HepG2 (cell line): ENCODE results near the gene OBP2B. TPM values are rescaled to one million over a fixed set of nuclear protein-coding genes. Genes with fewer than 3 reads are reported as not detected.

Experiments
- ARNT ChIP-seq: fragments of 450-650 bp; IDR thresholded peaks from 2 replicates; pipeline ENCODE4 v1.6.1; 2017
- FLYWCH1 ChIP-seq: sonication (generic); formaldehyde crosslinking; IDR thresholded peaks from 2 replicates; pipeline ENCODE4 v1.8.1; 2023; ENCODE audit warnings: mild to moderate bottlenecking, missing genetic modification reagents
- GATAD1 ChIP-seq: IDR thresholded peaks from 2 replicates; pipeline ENCODE4 v1.6.1; 2016; ENCODE audit warnings: missing genetic modification reagents, missing compliant biosample characterization
- GATAD2A ChIP-seq: IDR thresholded peaks from 2 replicates; pipeline ENCODE4 v1.6.1; 2016
- HNF1B ChIP-seq: sonication (generic); formaldehyde crosslinking; IDR thresholded peaks from 2 replicates; pipeline ENCODE4 v1.5.1; 2020; ENCODE audit warnings: mild to moderate bottlenecking, moderate library complexity, missing genetic modification reagents
- MLX ChIP-seq: IDR thresholded peaks from 2 replicates; pipeline ENCODE4 v1.6.1; 2016
- MZF1 ChIP-seq: sonication (generic); formaldehyde crosslinking; IDR thresholded peaks from 2 replicates; pipeline ENCODE4 v1.8.1; 2023; ENCODE audit warnings: mild to moderate bottlenecking, missing genetic modification reagents, borderline replicate concordance
- POGK ChIP-seq: sonication (generic); formaldehyde crosslinking; conservative IDR thresholded peaks from 2 replicates; pipeline ENCODE4 v1.8.0; 2022; ENCODE audit warnings: mild to moderate bottlenecking, moderate library complexity, missing genetic modification reagents
- REXO4 ChIP-seq: sonication (generic); formaldehyde crosslinking; IDR thresholded peaks from 2 replicates; pipeline ENCODE4 v1.8.0; 2022; ENCODE audit warnings: missing genetic modification reagents, mild to moderate bottlenecking, borderline replicate concordance
- TEAD3 ChIP-seq: optimal IDR thresholded peaks from 2 replicates; pipeline ENCODE3; 2016; ENCODE audit warnings: borderline replicate concordance
- ZBTB25 ChIP-seq: IDR thresholded peaks from 2 replicates; pipeline ENCODE4 v1.6.1; 2018; ENCODE audit warnings: missing genetic modification reagents
- ZMYM4 ChIP-seq: sonication (generic); formaldehyde crosslinking; IDR thresholded peaks from 2 replicates; pipeline ENCODE4 v1.8.1; 2023; ENCODE audit warnings: mild to moderate bottlenecking, missing genetic modification reagents
- ZNF143 ChIP-seq: sonication (generic); formaldehyde crosslinking; IDR thresholded peaks from 2 replicates; pipeline ENCODE4 v1.4.0; 2020; ENCODE audit warnings: missing genetic modification reagents
- ZNF414 ChIP-seq: sonication (generic); formaldehyde crosslinking; IDR thresholded peaks from 2 replicates; pipeline ENCODE4 v1.5.0; 2020; ENCODE audit warnings: missing genetic modification reagents
- ZNF773 ChIP-seq: sonication (generic); formaldehyde crosslinking; IDR thresholded peaks from 2 replicates; pipeline ENCODE4 v1.4.0; 2020; ENCODE audit warnings: missing genetic modification reagents, borderline replicate concordance
- ZNF800 ChIP-seq: sonication (generic); formaldehyde crosslinking; IDR thresholded peaks from 2 replicates; pipeline ENCODE4 v1.4.0; 2020; ENCODE audit warnings: missing genetic modification reagents
- ZSCAN31 ChIP-seq: sonication (generic); formaldehyde crosslinking; IDR thresholded peaks from 2 replicates; pipeline ENCODE4 v1.5.0; 2020; ENCODE audit warnings: low read depth, mild to moderate bottlenecking, missing genetic modification reagents
- ZXDC ChIP-seq: sonication (generic); formaldehyde crosslinking; IDR thresholded peaks from 2 replicates; pipeline ENCODE4 v1.5.0; 2020; ENCODE audit warnings: mild to moderate bottlenecking, missing genetic modification reagents
- polyA plus RNA-seq, 8 experiments: library from polyadenylated mRNA; depleted of rRNA in 3 of 8; stranded (reverse) in 7 of 8; unstranded in 1 of 8; fragments of >200 nt; fragmentation: Illumina TruSeq in 4 of 8; extraction: Trizol in 4 of 8; gene quantifications; 2 replicates each; pipeline versions ENCODE4 v1.2.1 to v1.2.3, GENCODE V29; 2011 to 2016; ENCODE audit warnings: low read depth in 4 of 8, missing spikeins in 1 of 8, mixed read lengths in 1 of 8; ENCODE audit not compliant: insufficient read depth in 1 of 8
- total RNA-seq, 5 experiments: library from RNA; depleted of rRNA; stranded (reverse); fragments of >200 nt; fragmentation: Illumina TruSeq; extraction: Trizol; gene quantifications; 2 replicates each; pipeline ENCODE4 v1.2.3, GENCODE V29; 2016; ENCODE audit warnings: low read depth in 1 of 5
- TF ChIP-seq, protein P1 (sequence below): sonication (generic); formaldehyde crosslinking; IDR thresholded peaks from 2 replicates; pipeline ENCODE4 v1.4.0; 2020; ENCODE audit warnings: mild to moderate bottlenecking, missing genetic modification reagents

OBP2B gene
- total and polyA plus RNA-seq, 2 of the 13 experiments (the other 11 are each of a cell fraction or from before 2014, with no cell fraction given), result not detected

DNA sequence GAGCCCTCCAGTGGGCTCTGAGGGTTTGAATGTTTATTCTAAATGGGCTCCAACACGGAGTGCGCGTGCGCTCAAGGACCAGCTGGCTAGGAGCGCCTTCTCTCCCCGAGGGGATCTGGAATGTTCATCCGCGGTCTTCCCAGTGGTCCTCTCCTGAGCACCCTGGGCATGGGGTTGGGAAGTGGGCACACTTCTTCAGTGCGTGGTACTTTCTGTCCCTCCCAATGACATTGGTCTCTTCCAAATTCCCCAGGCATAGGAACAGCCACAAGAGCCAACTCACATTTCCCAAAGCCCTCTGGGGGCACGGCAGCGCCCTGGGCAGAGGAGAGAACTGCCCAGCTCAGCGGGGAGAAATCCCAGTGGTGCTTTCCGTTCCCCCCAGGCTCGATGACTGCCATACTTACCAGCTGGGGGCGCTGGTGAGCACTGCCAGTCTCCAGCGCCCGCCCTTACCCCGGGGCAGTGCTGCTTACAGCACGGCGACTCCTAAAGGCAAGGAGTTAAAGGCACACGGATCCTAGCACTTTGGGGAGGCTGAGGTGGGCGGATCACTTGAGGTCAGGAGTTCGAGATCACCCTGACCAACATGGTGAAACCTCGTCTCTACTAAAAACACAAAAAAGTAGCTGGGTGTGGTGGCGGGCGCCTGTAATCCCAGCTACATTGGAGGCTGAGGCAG lies 29.9 kb upstream of the OBP2B start (continued):
- TF ChIP-seq ZXDC (CRISPR knock-in tag) (no peak), ZNF143 (CRISPR knock-in tag) (no peak), POGK (0 out of 2 replicates have a peak, but pooled peaks have one; percentile 44), ZMYM4 (CRISPR knock-in tag) (no peak), GATAD1 (no peak), ARNT (no peak), ZNF800 (CRISPR knock-in tag) (no peak), ZBTB25 (CRISPR knock-in tag) (no peak), GATAD2A (CRISPR knock-in tag) (0 out of 2 replicates have a peak, but pooled peaks have one; percentile 12), ZNF773 (no peak), TEAD3 (CRISPR knock-in tag) (peak; percentile 90), ZSCAN31 (CRISPR knock-in tag) (no peak), MLX (no peak), HNF1B (no peak), FLYWCH1 (CRISPR knock-in tag) (no peak), REXO4 (no peak), ZNF414 (no peak), MZF1 (CRISPR knock-in tag) (no peak)
- TF ChIP-seq, protein P1, sequence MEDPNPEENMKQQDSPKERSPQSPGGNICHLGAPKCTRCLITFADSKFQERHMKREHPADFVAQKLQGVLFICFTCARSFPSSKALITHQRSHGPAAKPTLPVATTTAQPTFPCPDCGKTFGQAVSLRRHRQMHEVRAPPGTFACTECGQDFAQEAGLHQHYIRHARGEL (CRISPR knock-in tag), result no peak
